Skeletal muscle satellite cell (primary cell): ENCODE results near the gene EN2.

Source experiments
- H3K27me3 ChIP-seq: 2 replicates; pipeline ENCODE4 v1.7.0; 2013; ENCODE audit warnings: low read length; ENCODE audit not compliant: control insufficient read depth, insufficient read depth
- H3K36me3 ChIP-seq: 2 replicates; pipeline ENCODE4 v1.7.0; 2013; ENCODE audit warnings: mild to moderate bottlenecking, control low read depth, low read length; ENCODE audit not compliant: insufficient read depth
- H3K4me1 ChIP-seq: 2 replicates; pipeline ENCODE4 v1.7.0; 2013; ENCODE audit warnings: low read length; ENCODE audit not compliant: control insufficient read depth, insufficient read depth
- H3K4me2 ChIP-seq: 2 replicates; pipeline ENCODE4 v1.7.0; 2013; ENCODE audit warnings: mild to moderate bottlenecking, low read length
- H3K4me3 ChIP-seq: 2 replicates; pipeline ENCODE4 v1.7.0; 2013; ENCODE audit warnings: low read length
- H3K9ac ChIP-seq: 2 replicates; pipeline ENCODE4 v1.7.0; 2013; ENCODE audit warnings: mild to moderate bottlenecking, low read depth, low read length, moderate library complexity
- H3K9me3 ChIP-seq: replicated peaks from 2 replicates; pipeline ENCODE4 v1.7.0; 2013; ENCODE audit warnings: mild to moderate bottlenecking, control low read depth, low read length

The EN2 gene

GRCh38 chr7:155454183-155455112 lies 3.5 kb upstream of the EN2 start:
- no peaks in the 10 kb centered on the region for H3K9me3 ChIP-seq
- peaks cover 90% of the 10 kb centered on the region for H3K27me3 ChIP-seq
- peak overlapping the region; percentile 31 for H3K4me2 ChIP-seq
- no peaks in the 10 kb centered on the region for H3K36me3 ChIP-seq
- no peaks in the 10 kb centered on the region for H3K4me1 ChIP-seq
- H3K9ac ChIP-seq, result no peak overlapping the region
- no peak overlapping the region for H3K4me3 ChIP-seq

- no peaks in the 10 kb centered on the region for H3K4me1 ChIP-seq
- no peak overlapping the region for H3K9ac ChIP-seq
- H3K4me3 ChIP-seq, result no peak overlapping the region
- H3K9me3 ChIP-seq, result no peaks in the 10 kb centered on the region
- H3K4me2 ChIP-seq, result no peak overlapping the region
- no peaks in the 10 kb centered on the region for H3K36me3 ChIP-seq
- peaks cover 90% of the 10 kb centered on the region for H3K27me3 ChIP-seq
These were observed 2.7 kb upstream of the EN2 start for GRCh38 chr7:155455132-155455693.

GRCh38 chr7:155455776-155456737 lies 1.9 kb upstream of the EN2 start:
- H3K4me3 ChIP-seq, result no peak overlapping the region
- peak overlapping the region; percentile 80 for H3K4me2 ChIP-seq
- H3K9ac ChIP-seq, result no peak overlapping the region
- no peaks in the 10 kb centered on the region for H3K36me3 ChIP-seq
- H3K27me3 ChIP-seq, result peaks cover 90% of the 10 kb centered on the region
- H3K4me1 ChIP-seq, result no peaks in the 10 kb centered on the region
- no peaks in the 10 kb centered on the region for H3K9me3 ChIP-seq

- Histone ChIP-seq H3K9ac (no peak overlapping the region), H3K36me3 (no peaks in the 10 kb centered on the region), H3K9me3 (no peaks in the 10 kb centered on the region), H3K27me3 (peaks cover 90% of the 10 kb centered on the region), H3K4me1 (no peaks in the 10 kb centered on the region), H3K4me2 (peak overlapping the region; percentile 80), H3K4me3 (peak overlapping the region; percentile 60)
These were observed 988 bp upstream of the EN2 start for GRCh38 chr7:155456738-155457543.

GRCh38 chr7:155457544-155458110 lies 302 bp upstream of the EN2 start:
- Histone ChIP-seq H3K9ac (no peak overlapping the region), H3K4me3 (peak overlapping the region; percentile 60), H3K9me3 (no peaks in the 10 kb centered on the region), H3K36me3 (no peaks in the 10 kb centered on the region), H3K4me1 (no peaks in the 10 kb centered on the region), H3K27me3 (peaks cover 91% of the 10 kb centered on the region), H3K4me2 (peak overlapping the region; percentile 80)

- H3K4me3 ChIP-seq, result no peak overlapping the region
- H3K36me3 ChIP-seq, result no peaks in the 10 kb centered on the region
- no peaks in the 10 kb centered on the region for H3K9me3 ChIP-seq
- no peaks in the 10 kb centered on the region for H3K4me1 ChIP-seq
- H3K27me3 ChIP-seq, result peaks cover 89% of the 10 kb centered on the region
- H3K4me2 ChIP-seq, result peak overlapping the region; percentile 47
- H3K9ac ChIP-seq, result no peak overlapping the region
These were observed 1.2 kb downstream of the EN2 start for GRCh38 chr7:155458878-155459699.

- Histone ChIP-seq H3K4me2 (no peak overlapping the region), H3K9me3 (no peaks in the 10 kb centered on the region), H3K36me3 (no peaks in the 10 kb centered on the region), H3K9ac (no peak overlapping the region), H3K27me3 (peaks cover 88% of the 10 kb centered on the region), H3K4me1 (no peaks in the 10 kb centered on the region), H3K4me3 (no peak overlapping the region)
These were observed 2.0 kb downstream of the EN2 start for GRCh38 chr7:155459700-155460461.

- H3K36me3 ChIP-seq, result no peaks in the 10 kb centered on the region
- H3K9ac ChIP-seq, result no peak overlapping the region
- no peak overlapping the region for H3K4me3 ChIP-seq
- H3K4me1 ChIP-seq, result no peaks in the 10 kb centered on the region
- H3K4me2 ChIP-seq, result no peak overlapping the region
- H3K9me3 ChIP-seq, result no peaks in the 10 kb centered on the region
- H3K27me3 ChIP-seq, result peaks cover 88% of the 10 kb centered on the region
These were observed 3.1 kb downstream of the EN2 start for GRCh38 chr7:155460926-155461613.

- Histone ChIP-seq H3K9ac (no peak overlapping the region), H3K9me3 (no peaks in the 10 kb centered on the region), H3K36me3 (no peaks in the 10 kb centered on the region), H3K4me2 (no peak overlapping the region), H3K27me3 (peaks cover 88% of the 10 kb centered on the region), H3K4me3 (no peak overlapping the region), H3K4me1 (no peaks in the 10 kb centered on the region)
These were observed 3.7 kb downstream of the EN2 start for GRCh38 chr7:155461631-155462030.
